NCI-H2107 treated with DMSO at 0.1 percent for 48 hours (cell line): ENCODE measurements around the gene PHLDA1.
"Not testable (repeated sequence)": the region's sequence is repeated elsewhere in the genome, so short reads cannot be mapped to it uniquely, and the experiment has no call there.

Source experiments
- DNase-seq: peaks from one replicate; lab custom pipeline; 2025; ENCODE audit not compliant: unreplicated experiment; lab: John Stamatoyannopoulos, UW

Gene PHLDA1

DNA sequence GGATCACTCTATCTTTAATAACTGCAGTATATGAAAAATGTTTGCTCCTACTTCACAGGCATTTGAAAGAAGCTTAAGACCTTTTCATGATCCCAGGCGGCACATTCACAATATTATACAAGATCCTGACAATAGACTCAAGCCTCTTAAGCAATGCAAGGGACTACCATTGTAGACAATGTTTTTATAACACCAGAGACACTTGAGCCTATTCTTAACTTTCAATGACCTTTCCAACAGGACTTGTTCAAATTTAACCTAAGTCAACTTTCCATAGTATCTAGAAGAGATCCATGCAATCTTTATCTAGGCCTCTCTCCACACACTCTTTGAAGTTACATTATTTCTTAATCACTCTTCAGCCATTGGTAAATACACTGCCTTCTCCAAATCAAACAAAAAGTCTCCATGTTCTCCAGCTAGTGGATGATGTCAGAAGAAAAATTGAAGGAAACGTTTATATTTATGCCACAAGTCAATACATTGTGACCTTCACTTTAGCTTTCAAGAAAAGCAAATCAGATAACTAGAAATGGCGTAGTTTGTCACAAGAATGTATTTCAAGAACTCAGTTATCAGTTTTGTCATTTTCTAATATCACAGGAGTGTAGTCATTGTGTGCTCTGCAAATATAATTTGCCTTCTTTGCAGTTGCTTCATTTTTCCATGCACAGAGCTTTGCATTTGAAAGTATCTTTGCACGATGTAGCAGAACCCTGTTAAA is 41.2 kb downstream of the PHLDA1 start:
- no peak for DNase-seq

DNA sequence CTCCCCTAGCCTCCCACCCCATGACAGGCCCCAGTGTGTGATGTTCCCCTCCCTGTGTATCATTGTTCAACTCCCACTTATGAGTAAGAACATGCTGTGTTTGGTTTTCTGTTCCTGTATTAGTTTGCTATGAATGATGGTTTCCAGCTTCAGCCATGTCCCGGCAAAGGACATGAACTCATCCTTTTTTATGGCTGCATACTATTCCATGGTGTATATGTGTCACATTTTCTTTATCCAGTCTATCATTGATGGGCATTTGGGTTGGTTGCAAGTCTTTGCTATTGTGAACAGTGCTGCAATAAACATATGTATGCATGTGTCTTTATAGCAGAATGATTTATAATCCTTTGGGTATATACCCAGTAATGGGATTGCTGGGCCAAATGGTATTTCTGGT is 43.9 kb downstream of the PHLDA1 start:
- DNase-seq, result not testable (repeated sequence)

DNA sequence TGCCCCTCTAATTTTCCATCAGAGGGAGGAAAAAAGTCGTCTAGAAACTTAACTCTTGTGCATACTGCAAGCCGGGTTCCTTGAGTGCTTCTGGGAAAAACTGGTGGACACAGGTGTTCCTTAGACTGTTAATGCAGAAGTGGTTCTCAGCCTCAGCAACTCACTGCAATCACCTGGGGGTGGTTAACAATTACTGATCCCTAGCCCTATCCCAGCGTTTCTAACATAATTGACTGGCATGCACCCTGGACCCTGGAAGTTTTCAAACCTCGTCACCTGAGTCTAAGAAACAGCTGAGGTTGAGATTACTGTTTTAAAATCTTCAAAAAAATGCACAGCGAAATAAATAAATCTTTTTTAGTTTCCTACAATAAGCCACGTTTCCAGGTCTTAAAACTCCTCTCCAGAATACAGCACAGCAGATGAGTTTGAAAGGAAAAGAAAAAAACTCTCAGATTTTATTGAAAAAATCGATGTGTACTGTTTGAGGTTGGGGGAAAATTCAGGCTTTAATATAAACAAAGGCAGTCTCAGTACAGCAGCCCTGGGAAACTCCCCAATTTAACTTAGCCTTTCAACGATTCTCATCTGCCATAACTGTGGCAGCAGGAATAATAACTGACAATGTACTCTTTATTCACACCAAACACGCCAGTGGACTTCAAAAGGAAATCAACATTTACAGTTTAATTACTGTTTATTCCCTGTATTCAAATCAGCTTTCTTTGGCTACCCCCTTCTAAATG is 45.4 kb downstream of the PHLDA1 start:
- peak; percentile 51 for DNase-seq

DNA sequence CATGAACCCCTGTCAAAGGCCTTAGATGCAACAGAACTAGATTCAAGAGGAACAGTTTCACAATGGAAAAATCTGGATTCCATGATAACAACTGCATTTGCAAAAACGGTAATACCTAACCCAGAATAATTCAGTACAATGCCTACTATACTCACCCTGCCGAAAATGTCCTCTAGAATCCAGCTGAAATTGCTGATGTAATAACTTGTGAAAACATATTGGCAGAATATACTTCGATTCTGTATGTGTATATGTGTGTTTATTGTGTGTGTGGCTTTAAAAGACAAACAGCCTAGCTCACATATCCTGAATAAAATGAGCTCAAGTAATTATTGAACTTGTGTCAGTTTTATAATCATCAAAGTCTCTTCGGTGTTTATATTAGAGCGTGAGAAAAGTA is 46.0 kb downstream of the PHLDA1 start:
- no peak for DNase-seq

DNA sequence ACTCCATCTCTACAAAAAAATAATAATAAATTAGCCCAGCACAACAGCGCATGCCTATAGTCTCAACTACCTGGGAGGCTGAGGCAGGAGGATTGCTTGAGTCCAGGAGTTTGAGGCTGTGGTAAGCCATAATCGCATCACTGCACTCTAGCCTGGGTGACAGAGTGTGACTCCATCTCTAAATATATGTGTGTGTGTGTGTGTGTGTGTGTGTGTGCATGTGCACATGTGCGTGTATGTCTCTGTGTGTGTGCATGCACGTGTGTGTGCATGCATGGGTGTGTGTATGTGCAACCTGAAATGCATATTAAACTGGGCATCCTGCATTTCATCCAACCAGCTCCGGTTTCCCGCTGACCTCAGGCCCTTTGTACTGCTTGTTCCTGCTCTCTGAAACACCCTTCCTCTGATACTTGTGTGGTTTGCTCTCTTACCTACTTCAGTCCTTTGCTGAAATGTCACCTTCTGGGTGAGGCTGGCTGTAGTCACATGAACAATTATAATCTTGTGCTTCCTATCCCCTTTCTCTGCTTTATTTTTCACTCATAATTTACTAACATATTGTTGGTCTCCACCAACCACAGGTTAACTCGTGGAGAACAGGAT is 46.9 kb downstream of the PHLDA1 start:
- DNase-seq, result no peak

DNA sequence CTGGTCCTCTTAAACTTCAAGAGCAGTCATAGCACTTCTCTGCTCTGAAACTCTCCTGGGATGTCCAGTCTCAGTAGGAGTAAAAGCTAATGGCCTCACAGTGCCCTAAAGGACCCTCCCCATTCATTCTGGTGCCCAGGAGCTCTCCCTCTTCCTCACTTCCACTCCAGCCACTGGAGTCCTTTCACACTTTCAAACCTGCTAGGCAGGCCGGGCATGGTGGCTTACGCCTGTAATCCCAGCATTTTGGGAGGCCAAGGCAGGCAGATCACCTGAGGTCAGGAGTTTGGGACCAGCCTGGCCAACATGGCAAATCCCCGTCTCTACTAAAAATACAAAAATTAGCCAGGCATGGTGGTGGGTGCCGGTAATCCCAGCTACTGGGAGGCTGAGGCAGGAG is 47.7 kb downstream of the PHLDA1 start:
- not testable (repeated sequence) for DNase-seq

DNA sequence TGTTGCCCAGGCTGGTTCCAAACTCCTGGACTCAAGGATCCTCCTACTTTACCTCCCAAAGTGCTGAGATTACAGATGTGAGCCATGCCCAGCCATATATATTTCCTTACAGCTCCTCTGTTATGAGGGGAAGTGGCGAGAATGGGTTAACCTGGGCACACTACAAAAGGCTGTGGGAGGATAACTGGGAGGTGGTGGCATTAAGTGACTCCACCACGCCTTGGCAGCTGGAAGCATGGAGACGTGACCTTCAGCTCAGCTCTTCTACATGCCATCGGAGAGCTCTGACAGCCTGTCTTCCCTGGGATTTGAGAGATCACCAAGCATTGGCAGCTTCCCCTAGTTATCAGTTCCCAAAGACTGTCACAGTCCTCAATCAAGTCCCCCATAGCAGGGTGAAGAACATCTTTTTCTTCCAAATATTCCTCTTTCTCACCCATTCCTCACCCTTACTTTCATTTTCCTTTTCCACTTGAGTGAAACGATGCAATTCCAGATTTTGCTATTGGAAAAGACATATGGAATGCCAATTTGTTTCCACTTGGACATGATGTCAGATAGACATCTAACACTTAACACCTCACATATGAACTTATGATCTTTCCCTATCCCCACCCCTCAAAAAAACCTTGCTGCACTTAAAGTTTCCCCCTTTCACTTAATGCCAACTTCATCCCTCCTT is 48.5 kb downstream of the PHLDA1 start:
- no peak for DNase-seq

DNA sequence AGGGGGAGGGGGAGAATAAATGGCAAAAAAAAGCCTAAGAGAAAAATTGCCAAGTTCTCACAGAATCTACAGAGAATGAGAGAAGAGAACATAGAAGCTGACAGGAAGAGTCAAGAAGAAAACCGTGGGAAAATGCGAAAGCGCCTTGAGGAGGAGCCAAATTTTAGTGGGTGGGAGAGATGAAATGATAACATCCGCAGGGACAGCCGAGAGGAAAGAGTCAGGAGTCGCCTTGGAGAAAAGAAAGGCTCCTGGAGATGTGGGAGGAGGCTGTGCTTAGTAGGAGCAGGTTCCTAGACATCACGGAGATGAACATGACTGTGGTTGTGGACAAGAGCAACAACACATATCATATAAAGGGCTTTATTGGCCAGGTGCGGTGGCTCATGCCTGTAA is 49.4 kb downstream of the PHLDA1 start:
- DNase-seq, result no peak

DNA sequence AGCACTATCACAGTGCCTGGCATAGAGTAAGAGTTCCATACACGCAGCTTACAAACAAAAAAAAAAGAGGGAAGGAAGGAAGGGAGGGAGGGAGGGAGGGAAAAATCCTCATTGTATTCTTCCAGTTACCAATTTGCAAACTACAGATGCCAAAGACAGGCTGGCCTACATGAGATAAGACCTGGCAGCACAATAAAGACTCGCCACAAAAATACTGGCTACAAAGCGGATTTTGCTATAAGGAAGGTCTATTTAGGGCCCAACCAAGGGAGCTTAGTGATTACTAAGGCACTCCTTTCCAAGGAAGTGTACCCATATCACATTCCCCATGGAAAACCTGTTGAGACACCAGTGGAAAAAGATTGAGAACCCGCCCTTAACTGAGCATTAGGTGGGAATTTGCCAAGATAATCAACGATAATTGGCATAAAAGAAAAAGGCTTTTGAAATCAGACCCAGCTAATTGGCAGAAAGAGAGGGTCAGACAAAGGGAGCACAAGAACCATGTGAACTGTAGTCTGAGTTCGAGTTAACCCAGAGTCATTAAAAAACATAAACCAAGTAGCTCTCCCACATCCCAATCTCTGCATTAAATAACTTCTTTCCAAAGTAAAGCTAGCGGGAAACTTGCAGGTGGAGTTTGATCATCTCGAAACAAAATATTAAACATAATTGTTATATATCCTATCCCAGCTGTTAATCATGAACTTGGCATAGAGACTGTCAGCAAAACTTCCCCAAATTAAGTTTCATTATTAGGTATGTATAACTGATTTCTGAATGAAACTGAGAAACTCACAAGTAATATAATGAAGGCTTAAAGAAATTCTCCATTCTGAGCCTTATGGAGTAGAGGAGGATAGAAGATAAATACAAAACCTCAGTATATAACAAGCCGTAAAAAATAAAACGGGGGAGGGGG is 50.1 kb downstream of the PHLDA1 start:
- no peak for DNase-seq

DNA sequence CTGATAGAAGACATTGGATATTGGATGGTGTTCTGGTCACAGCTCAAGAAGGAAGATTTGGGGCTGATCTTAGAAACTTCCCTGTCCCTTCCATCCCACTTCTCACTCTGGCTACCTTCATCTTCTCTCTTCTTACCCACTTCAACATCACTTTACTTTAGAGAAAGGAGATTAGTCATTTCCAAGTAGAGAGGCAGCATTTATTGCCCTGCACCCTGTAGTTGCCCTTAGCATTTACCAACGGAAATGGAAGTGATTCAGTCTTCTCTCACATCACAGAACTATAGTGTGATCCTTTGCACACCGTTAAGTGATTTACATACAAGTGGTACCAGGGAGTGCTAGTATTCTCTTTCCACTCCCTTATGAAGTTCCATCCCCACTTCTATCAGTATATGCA is 52.4 kb downstream of the PHLDA1 start:
- DNase-seq, result no peak

DNA sequence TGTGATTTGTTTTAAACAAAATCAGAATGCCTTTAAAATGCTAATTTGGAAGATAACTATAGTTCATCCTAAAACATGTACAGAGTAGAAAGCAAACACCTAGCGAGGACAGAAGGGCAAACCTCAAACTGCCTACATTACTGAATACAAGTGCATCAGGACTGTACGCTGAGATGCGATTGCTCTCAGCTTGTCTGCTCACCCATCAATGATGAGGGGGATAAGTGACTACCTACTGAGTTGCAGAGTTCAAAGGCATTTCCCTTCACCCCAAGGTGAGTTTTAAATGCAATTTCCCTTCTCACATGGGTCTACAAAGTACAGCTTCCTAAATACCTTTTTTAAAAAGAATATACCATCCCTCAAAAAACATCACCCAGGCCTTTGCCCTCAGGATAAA is 52.9 kb downstream of the PHLDA1 start:
- no peak for DNase-seq

DNA sequence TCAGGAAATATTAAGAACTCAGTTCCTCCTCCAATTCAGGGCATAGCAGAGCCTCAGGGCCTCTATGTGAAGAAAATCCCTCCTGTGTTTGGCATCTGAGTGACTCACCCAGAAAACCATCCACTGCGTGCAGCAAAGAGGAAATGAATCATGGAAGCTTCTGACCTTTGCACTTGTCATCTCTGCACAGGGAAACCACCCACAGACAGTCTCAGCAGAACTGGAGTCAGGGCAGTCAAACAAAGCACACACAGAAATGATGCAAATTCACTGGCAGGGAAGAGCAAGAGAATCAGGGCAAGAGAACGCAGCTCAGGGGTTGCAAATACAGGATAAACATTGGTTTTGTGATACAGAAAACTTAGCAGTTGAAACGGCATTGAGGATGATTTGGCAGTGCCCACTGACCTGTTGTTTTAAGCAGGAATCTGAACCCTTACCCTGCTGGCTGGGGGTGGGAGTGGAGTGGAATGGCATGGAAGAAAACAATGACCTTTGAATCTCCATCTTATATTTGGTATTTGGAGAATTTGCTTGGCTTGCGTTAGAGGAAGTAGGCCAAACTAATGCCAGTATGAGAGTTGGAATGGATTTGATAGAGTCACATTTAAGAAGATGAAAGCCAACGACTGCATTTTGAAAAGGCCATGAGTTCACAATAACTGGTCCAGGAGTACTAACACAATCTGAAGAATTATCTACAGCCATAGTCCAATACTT is 53.5 kb downstream of the PHLDA1 start:
- DNase-seq, result no peak

DNA sequence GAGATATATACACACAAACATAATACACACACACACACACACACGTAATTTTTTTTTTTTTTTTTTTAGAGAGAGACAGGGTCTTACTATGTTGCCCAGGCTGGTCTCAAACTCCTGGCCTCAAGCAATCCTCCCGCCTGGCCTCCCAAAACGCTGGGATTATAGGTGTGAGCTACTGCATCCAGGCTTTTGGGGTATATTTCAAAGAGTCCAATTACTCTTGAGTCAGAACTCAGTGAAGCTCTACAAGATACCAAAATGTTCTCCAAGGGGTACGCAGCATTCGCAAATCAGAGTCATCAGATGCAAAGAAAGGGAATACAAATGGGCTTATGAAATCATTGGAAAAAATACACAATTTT is 54.0 kb downstream of the PHLDA1 start:
- no peak for DNase-seq

DNA sequence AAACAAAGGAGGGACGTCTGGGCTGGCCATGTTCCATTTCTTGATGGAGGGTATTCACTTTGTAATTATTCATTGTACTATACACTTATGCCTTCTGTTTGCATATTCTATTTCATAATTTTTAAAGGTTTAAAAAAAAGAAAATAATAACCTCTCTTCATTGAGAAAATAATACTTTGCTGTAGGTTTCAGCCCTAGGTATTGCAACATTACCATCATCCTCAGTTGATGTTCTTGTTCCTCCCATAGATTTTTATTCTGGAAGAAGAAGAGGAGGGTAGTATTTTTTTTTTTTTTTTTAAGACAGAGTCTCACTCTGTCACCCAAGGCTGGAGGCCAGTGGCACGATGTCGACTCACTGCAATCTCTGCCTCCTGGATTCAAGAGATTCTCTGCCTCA is 54.7 kb downstream of the PHLDA1 start:
- DNase-seq, result no peak

DNA sequence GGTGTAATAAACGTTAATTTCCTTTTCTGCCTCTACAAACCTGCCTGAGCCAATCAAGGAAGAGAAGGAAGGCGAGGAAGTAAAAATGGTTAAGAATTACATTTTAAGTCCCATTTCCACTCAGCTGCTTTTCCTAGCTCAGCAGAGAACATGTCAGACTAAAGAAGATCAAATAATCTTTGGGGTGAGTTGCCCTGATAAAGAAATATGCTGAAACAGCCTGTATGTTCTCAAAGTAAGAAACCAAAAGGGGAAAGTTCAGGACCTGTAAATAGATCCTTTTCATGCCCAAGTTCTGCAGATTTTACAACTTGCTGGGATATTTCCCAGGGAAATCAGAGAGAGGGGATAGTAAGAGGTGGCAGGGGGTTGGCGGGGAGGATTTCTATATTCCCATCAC is 55.5 kb downstream of the PHLDA1 start:
- no peak for DNase-seq

DNA sequence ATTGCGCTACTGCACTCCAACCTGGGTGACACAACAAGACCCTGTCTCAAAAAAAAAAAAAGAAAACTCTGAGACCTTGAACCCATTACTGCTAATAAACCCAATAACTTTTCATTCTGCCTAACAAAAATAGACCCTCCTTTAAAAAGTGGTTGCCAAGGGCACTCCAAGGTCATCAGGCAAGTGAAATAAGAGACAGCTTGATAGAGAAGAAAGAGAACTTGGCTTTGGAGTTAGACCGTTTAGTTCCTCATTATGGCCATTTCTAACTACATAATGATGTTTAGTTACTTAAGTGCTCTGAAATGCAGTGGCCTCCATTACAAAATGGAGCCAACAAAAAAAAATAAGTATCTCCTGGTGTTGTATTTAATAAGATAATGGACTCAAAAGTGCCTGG is 55.9 kb downstream of the PHLDA1 start:
- no peak for DNase-seq
